ENCODE results near the gene LUC7L.

- TF ChIP-seq, protein P1, sequence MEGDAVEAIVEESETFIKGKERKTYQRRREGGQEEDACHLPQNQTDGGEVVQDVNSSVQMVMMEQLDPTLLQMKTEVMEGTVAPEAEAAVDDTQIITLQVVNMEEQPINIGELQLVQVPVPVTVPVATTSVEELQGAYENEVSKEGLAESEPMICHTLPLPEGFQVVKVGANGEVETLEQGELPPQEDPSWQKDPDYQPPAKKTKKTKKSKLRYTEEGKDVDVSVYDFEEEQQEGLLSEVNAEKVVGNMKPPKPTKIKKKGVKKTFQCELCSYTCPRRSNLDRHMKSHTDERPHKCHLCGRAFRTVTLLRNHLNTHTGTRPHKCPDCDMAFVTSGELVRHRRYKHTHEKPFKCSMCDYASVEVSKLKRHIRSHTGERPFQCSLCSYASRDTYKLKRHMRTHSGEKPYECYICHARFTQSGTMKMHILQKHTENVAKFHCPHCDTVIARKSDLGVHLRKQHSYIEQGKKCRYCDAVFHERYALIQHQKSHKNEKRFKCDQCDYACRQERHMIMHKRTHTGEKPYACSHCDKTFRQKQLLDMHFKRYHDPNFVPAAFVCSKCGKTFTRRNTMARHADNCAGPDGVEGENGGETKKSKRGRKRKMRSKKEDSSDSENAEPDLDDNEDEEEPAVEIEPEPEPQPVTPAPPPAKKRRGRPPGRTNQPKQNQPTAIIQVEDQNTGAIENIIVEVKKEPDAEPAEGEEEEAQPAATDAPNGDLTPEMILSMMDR (IDR thresholded peaks at IDR 0.05; ENCODE audit: low read depth, low read length), result no peak
- TF ChIP-seq EZH2phosphoT487 (IDR thresholded peaks at IDR 0.05; ENCODE audit: low read depth), result no peak
Measured at GRCh38 chr16:154217-155030, 74.8 kb downstream of the LUC7L start.
